WERI-Rb-1 (cell line): Measurements from ENCODE around the gene CALML5.

Experiments
- DNase-seq: peaks from one replicate; pipeline ENCODE4 v3.0.0-alpha.2; 2020
- H3K27ac ChIP-seq: fragments of 250-450 bp; sonication (Bioruptor Pico); 2 replicates; pipeline ENCODE4 v1.5.1; 2020; ENCODE audit warnings: mild to moderate bottlenecking, moderate library complexity
- H3K27me3 ChIP-seq: fragments of 250-450 bp; sonication (Bioruptor Pico); 2 replicates; pipeline ENCODE4 v1.5.1; 2021; ENCODE audit warnings: mild to moderate bottlenecking, low read depth, moderate library complexity; ENCODE audit not compliant: insufficient read depth, severe bottlenecking
- H3K36me3 ChIP-seq: fragments of 250-450 bp; sonication (Bioruptor Pico); 2 replicates; pipeline ENCODE4 v1.5.1; 2020; ENCODE audit warnings: mild to moderate bottlenecking, moderate library complexity
- H3K4me3 ChIP-seq: 2 replicates; pipeline ENCODE4 v1.5.1; 2011; ENCODE audit warnings: low read depth, mild to moderate bottlenecking, control low read depth, low read length
- H3K9me3 ChIP-seq: fragments of 250-450 bp; sonication (Bioruptor Pico); 2 replicates; pipeline ENCODE4 v1.5.1; 2021; ENCODE audit warnings: mild to moderate bottlenecking, moderate library complexity; ENCODE audit not compliant: severe bottlenecking
- CTCF ChIP-seq: IDR thresholded peaks from 2 replicates; pipeline ENCODE4 v1.5.1; 2011; ENCODE audit warnings: low read depth, mild to moderate bottlenecking, control low read depth, inconsistent platforms, low read length

The CALML5 gene

GRCh38 chr10:5515948-5516761 lies 16.8 kb upstream of the CALML5 start:
- H3K36me3 ChIP-seq: no peaks in the 10 kb centered on the region
- DNase-seq: no peak
- no peak for TF ChIP-seq CTCF
- no peak overlapping the region for H3K4me3 ChIP-seq
- no peaks in the 10 kb centered on the region for H3K27me3 ChIP-seq
- H3K9me3 ChIP-seq: no peaks in the 10 kb centered on the region
- H3K27ac ChIP-seq: no peak overlapping the region

GRCh38 chr10:5514226-5514850 lies 15.0 kb upstream of the CALML5 start:
- Histone ChIP-seq H3K36me3 (no peaks in the 10 kb centered on the region), H3K4me3 (no peak overlapping the region), H3K9me3 (no peaks in the 10 kb centered on the region), H3K27me3 (no peaks in the 10 kb centered on the region), H3K27ac (peak overlapping the region; percentile 68)
- DNase-seq: peak; percentile 75
- no peak for TF ChIP-seq CTCF

- Histone ChIP-seq H3K36me3 (no peaks in the 10 kb centered on the region), H3K27ac (peak overlapping the region; percentile 68), H3K9me3 (no peaks in the 10 kb centered on the region), H3K4me3 (peak overlapping the region; percentile 5; the same call in 1 of the 2 replicates), H3K27me3 (no peaks in the 10 kb centered on the region)
- no peak for TF ChIP-seq CTCF
- peak; percentile 16 for DNase-seq
These were observed 13.7 kb upstream of the CALML5 start for GRCh38 chr10:5512881-5513612.

- TF ChIP-seq CTCF: no peak
- Histone ChIP-seq H3K27ac (no peak overlapping the region), H3K4me3 (no peak overlapping the region), H3K9me3 (no peaks in the 10 kb centered on the region), H3K36me3 (no peaks in the 10 kb centered on the region), H3K27me3 (no peaks in the 10 kb centered on the region)
- no peak for DNase-seq
These were observed 13.0 kb upstream of the CALML5 start for GRCh38 chr10:5512331-5512730.

DNA sequence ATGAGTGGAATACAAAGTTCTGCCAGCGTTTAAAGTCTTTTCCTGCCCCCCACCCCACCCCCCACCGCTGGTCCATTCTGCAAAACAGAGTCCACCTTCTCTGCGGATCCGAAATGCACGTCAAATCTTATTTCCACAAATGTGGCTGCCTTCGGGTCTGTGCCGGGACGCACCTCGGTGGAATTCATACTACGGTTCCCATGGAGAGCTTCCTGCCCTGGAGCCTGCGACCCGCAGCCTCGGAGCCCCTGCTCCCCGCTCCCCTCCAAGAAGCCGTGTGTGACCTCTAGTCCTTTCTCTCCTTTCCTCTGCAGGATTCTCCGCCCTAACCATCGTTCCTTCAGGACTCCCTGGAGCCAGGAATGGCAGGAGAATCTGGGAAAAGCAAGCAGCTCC lies 12.5 kb upstream of the CALML5 start:
- no peaks in the 10 kb centered on the region for H3K9me3 ChIP-seq
- H3K36me3 ChIP-seq: no peaks in the 10 kb centered on the region
- no peak overlapping the region for H3K27ac ChIP-seq
- H3K27me3 ChIP-seq: no peaks in the 10 kb centered on the region
- DNase-seq: no peak
- H3K4me3 ChIP-seq: no peak overlapping the region
- no peak for TF ChIP-seq CTCF
